ENCODE results near the gene LTB4R2.

GRCh38 chr14:24325963-24326362, 16.0 kb downstream of the LTB4R2 start:
- TF ChIP-seq ZNF2 (tag by site-specific recombination; IDR thresholded peaks at IDR 0.05) = no peak
- TF ChIP-seq ZEB2 (tag by site-specific recombination; IDR thresholded peaks at IDR 0.05) = no peak
- TF ChIP-seq, protein P1, sequence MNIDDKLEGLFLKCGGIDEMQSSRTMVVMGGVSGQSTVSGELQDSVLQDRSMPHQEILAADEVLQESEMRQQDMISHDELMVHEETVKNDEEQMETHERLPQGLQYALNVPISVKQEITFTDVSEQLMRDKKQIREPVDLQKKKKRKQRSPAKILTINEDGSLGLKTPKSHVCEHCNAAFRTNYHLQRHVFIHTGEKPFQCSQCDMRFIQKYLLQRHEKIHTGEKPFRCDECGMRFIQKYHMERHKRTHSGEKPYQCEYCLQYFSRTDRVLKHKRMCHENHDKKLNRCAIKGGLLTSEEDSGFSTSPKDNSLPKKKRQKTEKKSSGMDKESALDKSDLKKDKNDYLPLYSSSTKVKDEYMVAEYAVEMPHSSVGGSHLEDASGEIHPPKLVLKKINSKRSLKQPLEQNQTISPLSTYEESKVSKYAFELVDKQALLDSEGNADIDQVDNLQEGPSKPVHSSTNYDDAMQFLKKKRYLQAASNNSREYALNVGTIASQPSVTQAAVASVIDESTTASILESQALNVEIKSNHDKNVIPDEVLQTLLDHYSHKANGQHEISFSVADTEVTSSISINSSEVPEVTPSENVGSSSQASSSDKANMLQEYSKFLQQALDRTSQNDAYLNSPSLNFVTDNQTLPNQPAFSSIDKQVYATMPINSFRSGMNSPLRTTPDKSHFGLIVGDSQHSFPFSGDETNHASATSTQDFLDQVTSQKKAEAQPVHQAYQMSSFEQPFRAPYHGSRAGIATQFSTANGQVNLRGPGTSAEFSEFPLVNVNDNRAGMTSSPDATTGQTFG (tag by site-specific recombination; IDR thresholded peaks at IDR 0.05; ENCODE audit: borderline replicate concordance) = no peak
- no peak for TF ChIP-seq ZSCAN23 (tag by site-specific recombination; IDR thresholded peaks at IDR 0.05)
- TF ChIP-seq ZNF792 (tag by site-specific recombination; IDR thresholded peaks at IDR 0.05) = no peak
- no peak for TF ChIP-seq ZNF670 (tag by site-specific recombination; IDR thresholded peaks at IDR 0.05; ENCODE audit: low read depth)
- TF ChIP-seq REST (tag by site-specific recombination; IDR thresholded peaks at IDR 0.05) = no peak
